Measurements from ENCODE around the gene KHDRBS2.

GRCh38 chr6:62174548-62174947 is 111.5 kb downstream of the KHDRBS2 start:
- TF ChIP-seq POLR2A (IDR thresholded peaks at IDR 0.05) (no peak), CTCF (IDR thresholded peaks at IDR 0.05) (no peak)

Measured in Peyer's patch (tissue), 4 donors.